Esophagus mucosa (tissue), 1 donor: ENCODE data around the gene SH3GL1. TPM values are rescaled to one million over a fixed set of nuclear protein-coding genes. Genes with fewer than 3 reads are reported as not detected.

Experiments
- ATAC-seq: fragments of 200-7000 bp; cut with Tn5 transposase; one replicate; pipeline ENCODE4 v1.9.1; 2020
- total RNA-seq: library from RNA; stranded (reverse); gene quantifications from one replicate; pipeline ENCODE4 v1.2.4, GENCODE V29; 2023
- donor health status: DM: yes; HTN: yes; CAD: no.

Gene SH3GL1
- total RNA-seq, 1 donor from 2014 or later = 114 TPM

- ATAC-seq = no peak
These were observed 86.4 kb downstream of the SH3GL1 start for GRCh38 chr19:4313847-4314490.

Other genes starting within 250 kb of the SH3GL1 start
- gene CREB3L3, start 246.9 kb downstream of the SH3GL1 start, total RNA-seq = not detected
- 13.2 TPM for gene SIRT6, start 218.0 kb downstream of the SH3GL1 start, total RNA-seq
- gene ANKRD24, start 217.9 kb downstream of the SH3GL1 start, total RNA-seq = 0.08 TPM
- gene EBI3, start 171.0 kb downstream of the SH3GL1 start, total RNA-seq = 0.44 TPM
- 20.1 TPM for gene YJU2, start 153.5 kb downstream of the SH3GL1 start, total RNA-seq
- gene SHD, start 121.3 kb downstream of the SH3GL1 start, total RNA-seq = not detected
- 0.20 TPM for gene TMIGD2, start 98.2 kb downstream of the SH3GL1 start, total RNA-seq
- gene FSD1, start 95.9 kb downstream of the SH3GL1 start, total RNA-seq = 0.36 TPM
- 97.3 TPM for gene STAP2, start 61.7 kb downstream of the SH3GL1 start, total RNA-seq
- gene MPND, start 57.0 kb downstream of the SH3GL1 start, total RNA-seq = 22.0 TPM
- gene CHAF1A, start 2.1 kb upstream of the SH3GL1 start, total RNA-seq = 17.3 TPM
- gene UBXN6, start 57.2 kb upstream of the SH3GL1 start, total RNA-seq = 68.9 TPM
- 19.2 TPM for gene HDGFL2, start 71.8 kb upstream of the SH3GL1 start, total RNA-seq
- 0.96 TPM for gene PLIN4, start 117.9 kb upstream of the SH3GL1 start, total RNA-seq
- gene PLIN5, start 134.7 kb upstream of the SH3GL1 start, total RNA-seq = 2.4 TPM
- 24.9 TPM for gene LRG1, start 139.5 kb upstream of the SH3GL1 start, total RNA-seq
- gene SEMA6B, start 159.1 kb upstream of the SH3GL1 start, total RNA-seq = 2.0 TPM
- 8.1 TPM for gene TNFAIP8L1, start 239.0 kb upstream of the SH3GL1 start, total RNA-seq